Endothelial cell of umbilical vein (primary cell): ENCODE results near the gene NFIA. TPM values are rescaled to one million over a fixed set of nuclear protein-coding genes. Genes with fewer than 3 reads are reported as not detected.
A peak's percentile ranks its signal among the peaks of the same experiment; 100 is the strongest.

Experiments used
- BruUV-seq: library from RNA; stranded (reverse); fragments of 400-500 nt; replicated peaks from 2 replicates; lab custom pipeline; 2021; lab: Mats Ljungman, UMichigan
- CTCF ChIA-PET: fragments of 300-600, 350-600 bp; sonication (Branson Sonifier 250); formaldehyde crosslinking; loops from one replicate; lab custom pipeline; 2021; ENCODE audit warnings: antibody characterized with exemption, inconsistent platforms; lab: Charles Lee
- POLR2A ChIA-PET: fragments of 300-600, 350-600 bp; sonication (Branson Sonifier 250); formaldehyde crosslinking; loops from one replicate; lab custom pipeline; 2021; ENCODE audit warnings: antibody characterized with exemption, inconsistent platforms; lab: Charles Lee
- DNase-seq: peaks from one replicate; pipeline ENCODE4 v3.0.0-alpha.2; 2011; ENCODE audit warnings: low read depth, low spot score
- FAIRE-seq: peaks from 2 replicates; lab custom pipeline; 2011; peaks lifted over from hg19 to GRCh38; lab: Jason Lieb, UNC
- H2AFZ ChIP-seq: 2 replicates; pipeline ENCODE4 v1.6.0; 2012; ENCODE audit warnings: low read depth, low read length, control low read depth, inconsistent platforms
- H3K27ac ChIP-seq: 2 replicates; pipeline ENCODE4 v1.5.1; 2011; ENCODE audit warnings: low read depth, mild to moderate bottlenecking, control low read depth, low read length, moderate library complexity; ENCODE audit not compliant: insufficient read depth
- H3K27me3 ChIP-seq, 2 experiments: 2 replicates each; pipeline versions ENCODE4 v1.6.0 to v1.6.1; 2011; ENCODE audit warnings: low read length in 2 of 2, mixed read lengths in 1 of 2; ENCODE audit not compliant: control insufficient read depth in 2 of 2, insufficient read depth in 2 of 2
- H3K36me3 ChIP-seq, 2 experiments: 2 replicates in 1 of 2; 3 replicates in 1 of 2; pipeline ENCODE4 v1.5.1; 2011; ENCODE audit warnings: low read length in 2 of 2, mild to moderate bottlenecking in 1 of 2, moderate library complexity in 1 of 2; ENCODE audit not compliant: control insufficient read depth in 2 of 2, insufficient read depth in 2 of 2; ENCODE audit errors: extremely low read depth in 1 of 2
- H3K4me1 ChIP-seq: 3 replicates; pipeline ENCODE4 v1.5.1; 2011; ENCODE audit warnings: mild to moderate bottlenecking, low read length; ENCODE audit not compliant: control insufficient read depth, insufficient read depth; ENCODE audit errors: extremely low read depth
- H3K4me2 ChIP-seq: 2 replicates; pipeline ENCODE4 v1.6.1; 2011; ENCODE audit warnings: low read length, control low read depth, mixed read lengths; ENCODE audit not compliant: insufficient read depth
- H3K4me3 ChIP-seq, 3 experiments: fragments of 200-600 bp in 1 of 3; sonication (generic), shearing (Covaris generic) in 1 of 3; replicated peaks in 1 of 3; 2 replicates each; pipeline ENCODE4 v1.5.1; 2011 to 2016; ENCODE audit warnings: control low read depth in 3 of 3, low read length in 3 of 3, mild to moderate bottlenecking in 2 of 3, inconsistent platforms in 1 of 3, low read depth in 1 of 3, moderate library complexity in 1 of 3; ENCODE audit not compliant: insufficient read depth in 1 of 3
- H3K79me2 ChIP-seq: 2 replicates; pipeline ENCODE4 v1.6.0; 2012; ENCODE audit warnings: low read length, inconsistent platforms; ENCODE audit not compliant: control insufficient read depth, insufficient read depth
- H3K9ac ChIP-seq: replicated peaks from 2 replicates; pipeline ENCODE3; 2011; ENCODE audit warnings: low read length, control low read depth; ENCODE audit not compliant: insufficient read depth; ENCODE audit errors: extremely low read depth
- H3K9me1 ChIP-seq: replicated peaks from 3 replicates; pipeline ENCODE4 v1.6.0; 2011; ENCODE audit warnings: mild to moderate bottlenecking, low read length; ENCODE audit not compliant: control insufficient read depth, insufficient read depth; ENCODE audit errors: extremely low read depth
- H3K9me3 ChIP-seq: replicated peaks from 2 replicates; pipeline ENCODE4 v1.5.1; 2012; ENCODE audit warnings: low read length, inconsistent platforms; ENCODE audit not compliant: control insufficient read depth, insufficient read depth
- H4K20me1 ChIP-seq: replicated peaks from 2 replicates; pipeline ENCODE3; 2011; ENCODE audit warnings: mild to moderate bottlenecking, low read length; ENCODE audit not compliant: control insufficient read depth, insufficient read depth; ENCODE audit errors: extremely low read depth
- CTCF ChIP-seq, 2 donors: IDR thresholded peaks; 1 replicate in 1 of 2; 2 replicates in 1 of 2; pipeline ENCODE4 v1.5.1; 2011; ENCODE audit warnings: low read length in 2 of 2, mild to moderate bottlenecking in 2 of 2, moderate library complexity in 2 of 2, control low read depth in 1 of 2, inconsistent platforms in 1 of 2, low read depth in 1 of 2; ENCODE audit not compliant: insufficient read depth in 1 of 2; ENCODE audit errors: extremely low read depth in 1 of 2
- EZH2 ChIP-seq: IDR thresholded peaks from 2 replicates; pipeline ENCODE4 v1.6.1; 2012; ENCODE audit warnings: borderline replicate concordance, low read depth, mild to moderate bottlenecking, moderate library complexity, low read length, inconsistent platforms; ENCODE audit not compliant: severe bottlenecking
- FOS ChIP-seq: IDR thresholded peaks from 2 replicates; pipeline ENCODE4 v1.6.1; 2011; ENCODE audit warnings: mild to moderate bottlenecking, low read length, moderate library complexity, borderline replicate concordance; ENCODE audit not compliant: insufficient read depth
- GATA2 ChIP-seq: IDR thresholded peaks from 2 replicates; pipeline ENCODE4 v1.7.0; 2011; ENCODE audit warnings: low read depth, mild to moderate bottlenecking, moderate library complexity, mixed read lengths, low read length; ENCODE audit not compliant: insufficient read length, insufficient read depth
- JUN ChIP-seq: IDR thresholded peaks from 2 replicates; pipeline ENCODE4 v1.6.1; 2011; ENCODE audit warnings: borderline replicate concordance, low read depth; ENCODE audit not compliant: insufficient read length, insufficient read depth
- MYC ChIP-seq: IDR thresholded peaks from one replicate; pipeline ENCODE4 v1.6.1; 2011; ENCODE audit warnings: mild to moderate bottlenecking, low read depth, low read length
- POLR2A ChIP-seq: IDR thresholded peaks from 2 replicates; pipeline ENCODE4 v1.6.1; 2012; ENCODE audit warnings: low read depth, mild to moderate bottlenecking, control low read depth, low read length
- POLR2AphosphoS5 ChIP-seq: IDR thresholded peaks from 2 replicates; pipeline ENCODE4 v1.6.1; 2012; ENCODE audit warnings: low read depth, mild to moderate bottlenecking, control low read depth, low read length, moderate library complexity; ENCODE audit not compliant: insufficient read depth
- dilution Hi-C: fragments of 300-500 bp; cut with MboI; formaldehyde crosslinking; loops from one replicate; pipeline ENCODE4 v1.15.0; 2019; ENCODE audit warnings: low sequenced_read_pairs; ENCODE audit not compliant: extremely low pct_ligation_motif_present
- intact Hi-C: fragments of 100-400 bp; cut with micrococcal nuclease; formaldehyde crosslinking; loops from one replicate; pipeline ENCODE4 v1.10.0; 2022
- polyA plus RNA-seq, 4 experiments: library from polyadenylated mRNA; depleted of rRNA in 3 of 4; stranded (reverse) in 3 of 4; unstranded in 1 of 4; fragments of >200 nt; gene quantifications; 2 replicates each; pipeline versions ENCODE4 v1.2.1 to v1.2.3, GENCODE V29; 2011 to 2012; ENCODE audit warnings: missing spikeins in 1 of 4
- total RNA-seq: library from RNA; stranded (reverse); gene quantifications from 2 replicates; pipeline ENCODE4 v1.2.3, GENCODE V29; 2021
- TF ChIP-seq, protein P1 (sequence below): IDR thresholded peaks from 2 replicates; pipeline ENCODE4 v1.6.1; 2011; ENCODE audit not compliant: insufficient read depth, insufficient read length

The NFIA gene
- total and polyA plus RNA-seq, 2 donors (not counting 3 experiments of a cell fraction or from before 2014, with no cell fraction given), result 25.5 to 47.0 TPM

- no peak for TF ChIP-seq POLR2A
- TF ChIP-seq FOS, result no peak
- TF ChIP-seq EZH2, result no peak
- no peak for TF ChIP-seq POLR2AphosphoS5
- TF ChIP-seq CTCF (IDR thresholded peaks at IDR 0.05; ENCODE audit: extremely low read depth in 1 of 2, insufficient read depth in 1 of 2, low read depth in 1 of 2, low read length in 2 of 2), result no peak
- TF ChIP-seq MYC, result no peak
- TF ChIP-seq, protein P1, sequence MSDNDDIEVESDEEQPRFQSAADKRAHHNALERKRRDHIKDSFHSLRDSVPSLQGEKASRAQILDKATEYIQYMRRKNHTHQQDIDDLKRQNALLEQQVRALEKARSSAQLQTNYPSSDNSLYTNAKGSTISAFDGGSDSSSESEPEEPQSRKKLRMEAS, result no peak
- TF ChIP-seq GATA2, result no peak
- no peak for TF ChIP-seq JUN
- Histone ChIP-seq H2AFZ (peak overlapping the region; percentile 86), H3K4me2 (peak overlapping the region; percentile 93), H4K20me1 (peaks cover 4% of the 10 kb centered on the region), H3K79me2 (peaks cover 37% of the 10 kb centered on the region), H3K9me1 (no peaks in the 10 kb centered on the region), H3K27ac (peak overlapping the region; percentile 22), H3K36me3 (no peaks in the 10 kb centered on the region), H3K4me3 (peak overlapping the region; percentile 72 to 91 (median 86)), H3K4me1 (peaks cover 58% of the 10 kb centered on the region), H3K9me3 (no peaks in the 10 kb centered on the region), H3K27me3 (no peaks in the 10 kb centered on the region), H3K9ac (peak overlapping the region; percentile 53)
- intact Hi-C loops (loop anchor here (1.0 to 5.0 kb wide), 3 partner anchors 103 to 236 kb away; no protein-coding TSS in a partner anchor), dilution Hi-C loops (no loop called here)
- BruUV-seq, result no TSS peak
- CTCF ChIA-PET, result interaction anchor here (0.6 to 6.1 kb wide), 6 partner anchors 29 to 772 kb away, joined by 4 to 78 read pairs (median 5); no protein-coding TSS in a partner anchor
- FAIRE-seq (no peak), DNase-seq (no peak)
- POLR2A ChIA-PET, result interaction anchor here (1.2 kb wide), 1 partner anchor 257 kb away, joined by 8 read pairs; no protein-coding TSS in a partner anchor
Measured at GRCh38 chr1:61081144-61081685, 1.1 kb upstream of the NFIA start.
